IPS-18c (cell line): ENCODE data around the gene PARP1.

Experiments
- H3K4me3 ChIP-seq: 2 replicates; pipeline ENCODE4 v1.7.0; 2013; ENCODE audit warnings: low read depth, mild to moderate bottlenecking, low read length, moderate library complexity; ENCODE audit not compliant: insufficient read depth
- H3K9me3 ChIP-seq: one replicate; pipeline ENCODE4 v1.6.1; 2013; ENCODE audit warnings: mild to moderate bottlenecking, low read length, moderate library complexity; ENCODE audit not compliant: control insufficient read depth, insufficient read depth

PARP1 gene

DNA sequence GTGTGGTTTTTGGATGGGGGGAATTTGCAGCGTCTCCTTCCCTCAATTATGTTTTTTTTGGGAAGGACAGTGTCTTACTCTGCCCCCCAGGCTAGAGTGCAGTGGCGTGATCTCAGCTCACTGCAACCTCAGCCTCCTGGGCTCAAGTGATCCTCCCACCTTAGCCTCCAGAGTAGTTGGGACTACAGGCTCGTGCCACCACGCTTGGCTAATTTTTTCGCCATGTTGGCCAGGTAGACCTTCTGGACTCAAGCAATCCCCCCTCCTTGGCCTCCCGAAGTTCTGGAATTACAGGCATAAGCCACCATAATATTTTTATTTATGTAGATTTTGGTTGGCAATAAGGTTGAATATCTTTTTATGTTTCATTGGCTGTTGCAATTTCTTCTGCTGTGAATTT lies 9.5 kb upstream of the PARP1 start:
- Histone ChIP-seq H3K9me3 (no peaks in the 10 kb centered on the region), H3K4me3 (no peak overlapping the region)

DNA sequence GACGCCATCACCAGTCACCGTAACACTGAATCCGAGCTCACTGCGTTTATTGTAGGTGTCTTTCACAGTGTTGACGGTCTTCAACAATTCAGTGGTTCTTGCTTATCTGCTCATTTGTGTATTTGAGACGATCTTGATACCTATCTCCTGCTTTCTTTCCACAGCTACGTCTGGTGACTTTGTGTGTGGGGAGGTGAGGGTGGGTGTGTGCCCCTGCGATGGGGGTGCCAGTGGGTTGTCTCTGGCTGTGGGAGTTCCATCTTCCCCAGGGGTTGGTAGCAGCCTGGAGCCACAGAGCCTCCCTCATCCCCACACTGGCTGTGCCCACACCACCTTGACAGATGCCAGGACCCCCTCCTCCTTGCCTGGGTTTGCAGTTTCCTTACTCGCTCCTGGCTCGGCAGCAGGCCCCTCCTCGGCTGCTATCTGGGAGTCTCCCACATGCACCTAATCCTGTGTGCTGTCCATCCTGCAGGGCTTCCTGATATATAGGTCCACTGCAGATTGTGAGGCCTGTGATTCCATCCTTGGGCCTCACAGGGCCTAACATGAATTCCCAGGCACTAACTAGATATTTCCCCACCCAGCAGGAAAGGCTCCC lies 6.3 kb upstream of the PARP1 start:
- no peak overlapping the region for H3K4me3 ChIP-seq
- H3K9me3 ChIP-seq: no peaks in the 10 kb centered on the region

DNA sequence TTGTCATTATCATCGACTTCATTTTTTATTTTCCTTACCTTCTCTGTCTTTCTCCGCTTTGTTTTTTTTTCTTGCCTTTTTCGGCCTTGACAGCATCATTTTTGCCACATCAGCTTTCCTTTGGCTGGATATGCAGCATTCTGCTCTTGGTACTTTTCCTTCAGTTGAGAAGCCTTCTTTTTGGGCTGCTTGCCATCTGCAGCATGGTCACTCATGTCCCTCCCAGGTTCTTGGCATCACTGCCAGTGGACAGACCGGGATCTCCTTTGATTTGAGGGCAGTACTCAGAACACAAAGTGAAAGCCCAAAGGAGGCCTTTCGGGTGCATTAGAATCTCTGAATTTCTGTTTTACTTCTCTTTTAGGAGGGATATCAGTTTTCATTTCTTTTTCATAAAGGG lies 3.7 kb upstream of the PARP1 start:
- no peaks in the 10 kb centered on the region for H3K9me3 ChIP-seq
- no peak overlapping the region for H3K4me3 ChIP-seq

DNA sequence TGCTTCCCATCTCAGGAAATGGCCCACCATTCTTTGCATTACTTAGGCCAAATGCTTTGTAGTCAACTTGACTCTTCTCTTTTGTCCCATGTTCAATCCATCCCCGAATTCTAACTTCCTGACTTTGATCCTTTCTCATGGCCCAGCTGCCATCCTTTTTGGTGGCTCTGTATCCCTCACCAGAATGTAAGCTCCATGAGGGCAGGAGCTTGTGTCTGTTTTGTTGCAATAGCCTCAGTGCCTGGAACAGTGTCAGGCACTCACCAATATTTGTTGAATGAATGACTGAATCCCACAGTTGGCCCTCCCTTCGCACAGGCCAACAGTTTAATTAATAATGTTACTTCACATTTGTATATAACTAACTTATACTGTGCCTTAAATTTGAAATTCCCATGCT lies 3.1 kb upstream of the PARP1 start:
- no peak overlapping the region for H3K4me3 ChIP-seq

DNA sequence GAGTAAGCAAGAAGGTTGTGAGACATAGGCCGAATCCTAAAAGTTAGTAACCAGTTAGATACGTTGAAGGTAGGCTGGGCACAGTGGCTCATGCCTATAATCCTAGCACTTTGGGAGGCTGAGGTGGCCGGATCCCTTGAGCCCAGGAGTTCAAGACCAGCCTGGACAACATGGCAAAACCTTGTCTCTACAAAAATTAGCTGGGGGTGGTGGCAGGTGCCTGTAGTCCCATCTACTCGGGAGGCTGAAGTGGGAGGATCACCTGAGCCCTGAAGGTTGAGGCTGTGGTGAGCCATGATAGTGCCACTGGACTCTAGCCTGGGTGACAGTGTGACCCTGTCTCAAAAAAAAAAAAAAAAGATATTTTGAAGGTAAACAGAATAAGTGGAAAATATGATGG lies 1.5 kb upstream of the PARP1 start:
- Histone ChIP-seq H3K4me3 (no peak overlapping the region), H3K9me3 (no peaks in the 10 kb centered on the region)

More for the DNA sequence above, 3.1 kb upstream of the PARP1 start:
- no peaks in the 10 kb centered on the region for H3K9me3 ChIP-seq

DNA sequence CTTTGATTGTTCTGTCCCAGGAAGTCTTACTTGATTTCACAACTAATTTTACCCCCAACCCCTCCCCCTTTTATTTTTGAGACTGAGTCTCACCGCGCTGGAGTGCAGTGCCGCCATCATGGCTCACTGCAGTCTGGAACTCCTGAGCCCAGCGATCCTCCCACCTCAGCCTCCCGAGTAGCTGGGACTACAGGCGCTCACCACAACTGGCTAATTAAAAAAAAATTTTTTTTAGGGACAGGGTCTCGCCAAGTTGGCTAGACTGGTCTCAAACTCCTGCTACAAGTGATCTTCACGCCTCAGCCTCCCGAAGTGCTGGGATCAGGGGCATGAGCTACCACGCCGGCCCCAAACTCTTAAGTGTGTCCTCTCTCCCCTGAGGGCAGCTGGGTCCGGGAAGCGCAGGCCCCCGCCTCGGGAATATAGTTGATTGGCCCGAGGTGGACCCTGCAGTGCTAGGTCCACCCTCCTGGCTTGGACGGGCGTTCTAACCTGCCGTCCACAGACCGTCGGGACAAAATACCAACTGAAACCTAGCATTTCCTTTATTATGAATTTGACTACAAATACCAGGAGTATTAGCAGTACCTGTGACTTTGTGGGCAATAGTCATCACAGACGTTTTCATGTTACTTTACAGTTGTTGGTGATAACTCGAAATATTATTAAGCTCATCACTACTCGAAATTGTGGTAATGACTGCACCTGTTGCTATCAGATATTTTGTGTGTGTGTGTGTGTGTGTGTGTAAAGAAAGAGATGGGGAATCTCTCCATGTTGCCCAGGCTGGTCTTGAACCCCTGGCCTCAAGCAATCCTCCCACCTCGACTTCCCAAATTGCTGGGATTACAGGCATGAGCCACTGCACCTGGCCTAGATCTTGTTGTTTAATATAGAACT lies 642 bp upstream of the PARP1 start:
- H3K4me3 ChIP-seq: peak overlapping the region; percentile 98
- H3K9me3 ChIP-seq: peaks cover under 1% of the 10 kb centered on the region

DNA sequence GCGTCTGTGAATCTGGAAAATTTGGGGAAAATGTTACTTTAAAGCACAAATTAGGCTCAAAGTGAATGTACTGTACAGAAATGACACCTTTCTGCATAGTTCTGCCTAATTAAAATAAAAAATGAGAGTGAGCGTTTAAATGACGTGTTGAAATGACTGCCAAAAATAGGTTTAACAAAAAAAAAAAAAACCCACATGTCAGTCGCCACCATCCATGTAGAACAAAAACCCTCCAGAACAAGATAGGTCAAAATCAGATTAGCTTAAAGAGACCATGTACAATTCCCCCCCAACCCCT lies 745 bp downstream of the PARP1 start:
- Histone ChIP-seq H3K9me3 (peaks cover 3% of the 10 kb centered on the region), H3K4me3 (peak overlapping the region; percentile 98)

DNA sequence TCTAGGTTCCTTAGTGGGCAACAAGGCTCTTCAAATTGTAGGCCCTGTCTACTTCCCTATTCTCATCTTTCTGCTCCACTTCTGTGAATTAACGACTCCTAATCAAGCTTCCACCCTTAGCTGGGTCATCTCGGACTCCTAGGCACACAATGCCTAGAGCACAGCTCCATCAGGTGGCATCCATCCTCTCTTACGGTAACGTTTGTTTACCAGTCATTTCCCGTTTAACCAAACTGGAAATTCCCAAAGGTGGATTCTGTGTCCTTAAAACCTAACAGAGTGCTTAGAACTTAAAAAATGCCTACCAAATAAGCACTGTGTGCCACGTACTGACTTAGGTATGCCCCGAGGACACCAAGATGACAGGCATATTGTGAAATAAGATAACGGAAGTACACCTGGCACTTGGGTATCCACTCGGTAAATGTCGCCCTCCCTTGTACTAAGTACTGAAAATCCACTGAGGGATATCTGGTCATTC lies 1.5 kb downstream of the PARP1 start:
- Histone ChIP-seq H3K9me3 (peaks cover 3% of the 10 kb centered on the region), H3K4me3 (peak overlapping the region; percentile 98)

DNA sequence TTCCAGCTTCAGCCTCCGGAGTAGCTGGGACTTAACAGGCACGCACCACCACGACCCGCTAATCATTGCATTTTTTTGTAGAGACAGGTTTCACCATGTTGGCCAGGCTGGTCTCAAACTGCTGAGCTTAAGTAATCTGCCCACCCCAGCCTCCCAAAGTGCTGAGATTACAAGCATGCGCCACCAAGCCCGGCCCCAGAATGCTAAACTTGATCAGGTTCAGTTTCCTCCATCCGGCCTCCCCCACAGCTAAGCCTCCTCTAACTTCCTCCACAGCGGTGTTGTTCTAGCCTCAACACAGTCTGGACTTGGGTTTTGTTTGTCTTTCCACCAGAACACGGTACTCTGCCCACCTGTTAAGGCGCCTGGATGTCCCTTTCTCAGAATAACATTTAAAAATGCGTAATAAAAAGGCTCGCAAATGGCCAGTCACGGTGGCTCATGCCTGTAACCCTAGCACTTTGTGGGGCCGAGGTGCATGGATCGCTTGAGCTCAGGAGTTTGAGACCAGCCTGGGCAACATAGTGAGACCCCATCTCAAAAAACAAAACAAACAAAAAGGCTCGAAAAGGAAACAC lies 2.4 kb downstream of the PARP1 start:
- Histone ChIP-seq H3K9me3 (peaks cover 3% of the 10 kb centered on the region), H3K4me3 (peak overlapping the region; percentile 45)

DNA sequence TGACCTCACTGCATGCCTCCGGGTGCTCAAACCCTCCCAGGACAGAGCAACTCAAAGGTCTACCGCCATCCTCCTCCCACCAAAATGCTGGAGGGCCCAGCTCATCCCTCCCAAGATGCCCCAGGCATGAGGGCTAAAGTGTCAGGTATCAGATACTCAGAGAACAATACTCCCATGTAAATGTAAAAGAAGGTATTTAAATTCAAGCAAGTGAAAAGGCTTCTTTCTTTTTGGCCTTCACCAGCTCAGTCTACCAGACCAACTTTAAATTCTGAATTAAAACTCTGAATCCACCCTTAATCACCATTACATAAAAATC lies 3.0 kb downstream of the PARP1 start:
- no peak overlapping the region; the same call in 1 of the 2 replicates for H3K4me3 ChIP-seq
- peaks cover 3% of the 10 kb centered on the region for H3K9me3 ChIP-seq

DNA sequence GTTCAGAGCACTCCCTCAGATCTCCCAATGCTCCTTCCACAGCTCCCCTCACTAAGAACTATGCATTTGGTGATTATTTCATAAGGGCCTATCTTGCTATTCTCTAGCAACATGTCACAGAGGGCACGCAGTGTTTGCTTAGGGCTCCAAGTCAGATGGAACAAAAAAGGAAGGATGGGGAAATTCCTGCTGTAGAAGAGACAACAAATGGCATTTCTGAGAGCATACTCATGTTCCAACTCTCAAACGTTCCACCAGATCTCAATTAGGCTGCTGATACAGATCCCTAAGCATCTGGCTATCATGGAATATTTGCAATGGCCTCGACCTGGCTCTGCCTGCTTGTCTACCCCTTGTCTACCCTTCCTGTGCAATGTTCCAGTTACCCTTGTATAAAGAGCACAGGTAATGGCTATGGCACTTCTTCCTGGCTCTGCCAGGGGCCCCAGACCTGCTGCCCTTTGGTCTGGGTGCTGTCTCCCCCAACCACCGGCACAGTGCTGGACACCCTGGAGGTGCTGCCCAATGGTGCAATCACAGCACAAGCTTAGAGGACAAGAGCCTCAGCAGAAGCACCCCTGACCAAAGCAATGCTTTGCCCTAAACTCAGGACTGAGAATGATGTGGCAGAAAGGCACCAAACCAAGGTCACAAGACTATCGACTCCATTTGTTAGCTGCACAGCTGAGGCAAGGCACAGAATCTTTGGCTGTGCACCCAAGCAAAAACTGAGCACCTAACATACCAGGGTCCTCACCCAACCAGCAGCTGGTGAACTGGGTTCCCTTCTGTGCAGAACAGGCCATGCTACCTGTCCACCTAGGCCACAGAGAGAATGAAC lies 3.6 kb downstream of the PARP1 start:
- peaks cover 3% of the 10 kb centered on the region for H3K9me3 ChIP-seq
- H3K4me3 ChIP-seq: peak overlapping the region; percentile 25

DNA sequence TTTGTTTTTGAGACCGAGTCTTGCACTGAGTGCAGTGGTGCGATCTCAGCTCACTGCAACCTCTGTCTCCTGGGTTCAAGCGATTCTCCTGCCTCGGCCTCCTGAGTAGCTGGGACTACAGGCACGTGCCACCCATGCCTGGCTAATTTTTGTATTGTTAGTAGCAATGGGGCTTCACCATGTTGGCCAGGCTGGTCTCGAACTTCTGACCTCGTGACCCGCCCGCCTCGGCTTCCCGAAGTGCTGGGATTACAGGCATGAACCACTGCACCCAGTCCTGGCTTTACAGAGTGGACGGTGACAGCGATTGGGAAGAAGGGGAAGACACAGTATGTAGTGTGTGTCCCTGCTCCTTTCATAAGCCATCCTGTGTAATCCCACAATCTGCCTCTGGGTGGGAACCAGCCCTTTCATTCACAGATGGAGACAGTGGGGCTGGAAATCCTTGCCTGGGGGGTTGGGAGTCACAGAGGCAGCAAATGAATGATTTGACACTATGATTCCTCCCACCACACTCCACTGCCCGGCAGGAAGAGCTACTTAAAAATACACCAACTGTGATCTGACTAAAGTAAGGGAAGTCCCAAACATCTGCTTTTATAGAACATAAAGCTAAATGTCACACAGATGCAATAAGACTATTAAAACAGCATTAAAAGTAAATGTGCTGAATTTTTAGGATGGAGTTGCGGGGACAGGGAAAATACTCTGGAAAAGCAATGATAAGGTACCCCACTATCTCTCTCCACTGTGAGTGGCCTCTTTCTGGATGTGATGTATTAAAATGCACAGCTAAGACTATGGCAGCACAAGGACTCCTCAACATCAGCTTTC lies 4.5 kb downstream of the PARP1 start:
- Histone ChIP-seq H3K4me3 (0 out of 2 replicates have a peak overlapping the region, but pooled peaks have one; percentile 0), H3K9me3 (peaks cover 3% of the 10 kb centered on the region)

DNA sequence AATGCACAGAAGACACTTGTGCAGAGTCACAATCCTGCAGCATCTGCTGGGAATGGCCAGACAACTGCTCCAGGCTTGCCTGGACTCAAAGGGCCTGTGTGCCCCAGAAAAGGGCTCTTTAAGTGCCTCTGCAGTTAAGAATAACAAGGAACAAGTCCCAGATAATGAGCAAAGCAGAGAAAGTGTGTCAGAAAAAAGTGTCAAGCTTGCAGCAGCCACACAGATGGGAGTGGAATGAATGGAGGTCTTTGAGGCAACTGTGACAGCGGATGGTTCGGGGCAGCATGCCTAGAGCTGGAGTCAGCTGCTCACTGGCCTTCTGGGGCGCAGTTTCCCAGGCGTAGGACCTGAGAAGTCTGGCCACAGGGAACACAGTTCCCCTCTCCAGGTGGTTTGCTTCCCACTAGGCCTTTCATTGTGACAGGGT lies 5.1 kb downstream of the PARP1 start:
- Histone ChIP-seq H3K9me3 (peaks cover 3% of the 10 kb centered on the region), H3K4me3 (no peak overlapping the region)

DNA sequence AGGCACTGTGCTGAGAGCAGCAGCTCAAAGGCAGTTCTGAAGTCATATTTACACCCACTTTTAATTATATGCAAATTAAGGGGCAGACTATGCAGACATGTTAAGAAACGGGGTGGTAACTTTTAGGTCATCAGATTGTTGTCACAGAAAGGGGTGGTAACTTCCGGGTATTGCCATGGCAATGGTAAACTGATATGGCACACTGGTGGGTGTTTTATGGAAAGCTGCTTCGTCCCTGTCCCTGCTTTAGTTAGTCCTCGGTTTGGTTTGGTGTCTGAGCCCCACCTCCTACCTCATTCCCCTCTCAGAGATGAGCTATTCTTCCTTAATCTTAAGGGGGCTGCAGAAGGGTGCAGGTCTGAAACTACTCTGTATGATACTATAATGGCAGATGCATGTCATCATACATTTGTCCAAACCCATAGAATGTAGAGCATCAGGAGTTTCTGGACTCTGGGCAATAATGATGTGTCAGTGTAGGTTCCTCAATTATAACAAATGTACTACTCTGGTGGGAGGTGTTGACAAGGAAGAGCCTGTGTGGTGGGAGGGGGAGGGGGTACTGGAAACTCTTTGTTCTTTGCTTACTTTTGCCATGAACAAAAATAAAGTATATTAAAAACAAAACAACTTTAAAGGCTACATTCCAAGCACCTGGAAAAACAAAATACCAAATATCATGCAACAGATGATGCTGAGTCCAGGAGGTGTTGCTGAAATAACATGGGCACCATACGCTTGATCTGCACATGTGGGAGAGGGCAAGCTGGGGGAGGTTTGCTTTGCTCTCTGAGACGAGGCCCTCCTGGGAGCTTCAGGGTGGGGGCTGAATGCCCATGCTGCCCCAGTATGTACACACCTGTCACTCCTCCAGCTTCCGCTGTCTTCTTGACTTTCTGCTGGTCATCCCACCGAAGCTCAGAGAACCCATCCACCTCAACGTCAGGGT lies 6.3 kb downstream of the PARP1 start:
- peaks cover 3% of the 10 kb centered on the region for H3K9me3 ChIP-seq
- no peak overlapping the region for H3K4me3 ChIP-seq

DNA sequence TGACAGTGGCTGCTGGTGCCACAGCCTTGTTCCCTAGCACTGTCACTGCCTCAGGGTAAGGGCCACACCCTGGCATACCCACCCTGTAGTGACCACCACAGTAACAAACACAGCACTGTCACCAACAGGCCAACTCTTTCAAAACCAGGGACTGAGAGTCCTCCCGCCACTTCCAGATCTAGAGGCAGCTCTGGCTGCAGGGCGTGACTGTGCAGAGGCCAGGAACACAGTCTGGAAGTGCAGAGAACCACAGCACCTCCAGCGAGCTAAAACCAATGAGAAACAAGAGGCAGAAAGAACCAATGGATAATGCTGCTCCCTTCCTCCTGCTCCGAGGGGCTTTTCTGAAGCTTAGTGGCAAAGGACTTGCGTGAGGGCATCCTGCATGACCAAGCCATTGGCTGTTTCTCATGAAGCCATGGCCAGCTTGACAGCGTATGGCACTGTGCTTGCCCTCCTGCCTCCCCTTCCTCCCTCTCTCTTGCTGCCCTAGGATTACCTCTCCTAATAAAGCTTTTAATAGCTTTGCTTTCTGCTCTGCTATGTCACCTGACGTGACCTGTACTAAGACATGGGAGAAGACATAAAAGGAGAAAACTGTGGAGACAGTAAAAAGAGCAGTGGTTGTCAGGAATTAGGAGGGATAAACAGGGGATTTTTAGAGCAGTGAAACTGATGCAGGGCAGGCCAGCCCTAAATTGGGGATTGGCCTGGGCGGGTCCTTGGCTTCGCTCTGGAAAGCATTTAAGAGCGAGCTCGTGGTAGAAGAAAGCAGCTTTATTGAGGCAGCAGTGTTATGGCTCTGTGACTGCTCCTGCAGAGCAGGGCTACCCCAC lies 7.2 kb downstream of the PARP1 start:
- Histone ChIP-seq H3K4me3 (no peak overlapping the region), H3K9me3 (peaks cover 3% of the 10 kb centered on the region)
